ENCODE data around the gene CCDC91.

The CCDC91 gene

GRCh38 chr12:28190321-28191050, at the start of gene CCDC91:
Gene CCDC91, plus strand, starts transcription at chr12:28190456. Its CDS starts 66,760 bp downstream, at chr12:28257216.
- FAIRE-seq = no peak

- FAIRE-seq = no peak
Observed at GRCh38 chr12:28144059-28144458, 46.2 kb upstream of the CCDC91 start.

- FAIRE-seq = no peak
Observed at GRCh38 chr12:28144532-28144931, 45.7 kb upstream of the CCDC91 start.

- FAIRE-seq = no peak
Observed at GRCh38 chr12:28145216-28145615, 45.0 kb upstream of the CCDC91 start.

- FAIRE-seq = no peak
Observed at GRCh38 chr12:28149279-28149678, 41.0 kb upstream of the CCDC91 start.

GRCh38 chr12:28156362-28156761, 33.9 kb upstream of the CCDC91 start:
- FAIRE-seq = no peak

- FAIRE-seq = no peak
Observed at GRCh38 chr12:28156804-28157203, 33.5 kb upstream of the CCDC91 start.

- FAIRE-seq = no peak
Observed at GRCh38 chr12:28158353-28158752, 31.9 kb upstream of the CCDC91 start.

- FAIRE-seq = no peak
Observed at GRCh38 chr12:28159688-28160087, 30.6 kb upstream of the CCDC91 start.

GRCh38 chr12:28161697-28162096, 28.6 kb upstream of the CCDC91 start:
- no peak for FAIRE-seq

GRCh38 chr12:28162697-28163096, 27.6 kb upstream of the CCDC91 start:
- FAIRE-seq = no peak

- FAIRE-seq = no peak
Observed at GRCh38 chr12:28164644-28165275, 25.5 kb upstream of the CCDC91 start.

GRCh38 chr12:28167981-28168485, 22.2 kb upstream of the CCDC91 start:
- no peak for FAIRE-seq

- no peak for FAIRE-seq
Observed at GRCh38 chr12:28171356-28172060, 18.7 kb upstream of the CCDC91 start.

GRCh38 chr12:28172434-28173030, 17.7 kb upstream of the CCDC91 start:
- no peak for FAIRE-seq

GRCh38 chr12:28173440-28173839, 16.8 kb upstream of the CCDC91 start:
- no peak for FAIRE-seq

GRCh38 chr12:28175098-28175589, 15.1 kb upstream of the CCDC91 start:
- no peak for FAIRE-seq

- FAIRE-seq = no peak
Observed at GRCh38 chr12:28176295-28176694, 14.0 kb upstream of the CCDC91 start.

- FAIRE-seq = no peak
Observed at GRCh38 chr12:28177461-28177860, 12.8 kb upstream of the CCDC91 start.

- no peak for FAIRE-seq
Observed at GRCh38 chr12:28177905-28178304, 12.4 kb upstream of the CCDC91 start.

- no peak for FAIRE-seq
Observed at GRCh38 chr12:28178775-28179174, 11.5 kb upstream of the CCDC91 start.

GRCh38 chr12:28180786-28181185, 9.5 kb upstream of the CCDC91 start:
- FAIRE-seq = no peak

GRCh38 chr12:28184375-28184774, 5.9 kb upstream of the CCDC91 start:
- FAIRE-seq = no peak

All from endometrium (tissue), 2 donors.